HG03342 (cell line): ENCODE measurements around the gene AK8.

Experiments used
- ATAC-seq: cut with Tn5 transposase; IDR thresholded peaks from one replicate; pipeline ENCODE4 v1.9.1; 2021; ENCODE audit warnings: mild to moderate bottlenecking, moderate library complexity; ENCODE audit not compliant: unreplicated experiment

The AK8 gene

GRCh38 chr9:132861666-132862065, 16.4 kb downstream of the AK8 start:
- ATAC-seq, result no peak

DNA sequence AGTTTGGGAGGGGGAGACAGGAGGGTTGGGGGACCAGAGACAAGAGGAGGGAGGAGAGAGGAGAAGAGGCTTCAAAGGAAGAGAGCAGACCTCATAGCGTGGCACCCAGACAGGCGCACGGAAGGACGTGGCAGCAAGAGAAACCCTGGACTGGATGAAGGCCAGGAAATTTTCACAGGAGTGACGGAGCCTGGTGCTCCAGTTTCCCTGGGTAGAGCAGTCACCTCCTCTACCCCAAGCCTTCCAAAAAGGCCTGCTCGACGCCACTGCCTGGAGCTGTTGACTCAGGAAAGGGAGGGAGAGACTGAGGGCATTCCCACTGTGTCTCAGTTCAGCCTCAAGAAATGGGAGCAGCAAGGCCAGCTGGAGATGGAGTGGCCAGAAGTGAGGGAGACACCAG, 19.3 kb downstream of the AK8 start:
- no peak for ATAC-seq

GRCh38 chr9:132857616-132858342, 20.3 kb downstream of the AK8 start:
- no peak for ATAC-seq

DNA sequence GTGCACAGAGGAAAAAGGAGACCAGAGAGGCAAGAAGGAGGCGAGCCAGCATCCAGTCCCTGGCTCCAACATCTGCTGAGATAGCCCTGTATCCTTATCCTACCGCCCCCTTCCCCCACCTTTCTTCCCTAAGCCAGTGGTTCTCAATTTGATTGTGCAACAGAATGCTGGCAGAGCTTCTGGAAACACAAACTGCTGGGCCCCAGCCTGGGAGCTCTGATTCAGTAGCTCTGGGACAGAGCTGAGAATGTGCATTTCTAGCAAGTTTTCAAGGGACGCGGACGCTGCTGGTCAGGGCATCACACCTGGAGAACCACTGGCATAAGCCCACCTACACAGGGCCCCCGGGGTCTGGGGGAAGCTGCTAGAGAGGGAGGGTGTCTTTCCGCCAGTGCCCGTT, 21.1 kb downstream of the AK8 start:
- no peak for ATAC-seq

GRCh38 chr9:132855904-132856303, 22.2 kb downstream of the AK8 start:
- no peak for ATAC-seq

GRCh38 chr9:132854832-132855231, 23.3 kb downstream of the AK8 start:
- ATAC-seq, result no peak

GRCh38 chr9:132853482-132853881, 24.6 kb downstream of the AK8 start:
- ATAC-seq, result no peak

DNA sequence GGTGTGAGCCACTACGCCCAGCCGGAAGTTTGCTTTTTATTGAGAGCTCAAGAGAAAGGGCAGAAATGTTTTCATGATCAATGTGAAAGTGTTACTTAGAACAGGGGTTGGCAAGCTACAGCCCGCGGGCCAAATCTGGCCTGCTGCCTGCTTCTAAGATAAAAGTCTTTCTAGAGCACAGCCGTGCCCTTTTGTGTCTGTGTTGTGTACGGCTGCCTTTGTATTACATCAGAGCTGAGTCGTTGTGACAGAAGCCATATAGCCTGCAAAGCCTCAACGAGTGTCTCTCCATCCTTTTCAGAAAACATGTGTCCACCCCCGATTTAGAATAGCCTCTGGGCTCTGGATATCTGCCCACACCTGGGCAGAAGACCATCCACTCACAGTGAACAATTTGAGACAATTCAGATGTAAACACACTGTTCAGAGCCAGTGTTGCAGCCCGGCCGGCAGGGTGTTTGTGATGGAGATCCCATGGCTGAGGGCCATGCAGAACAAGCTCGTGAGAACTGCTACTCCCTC, 28.8 kb downstream of the AK8 start:
- ATAC-seq, result no peak

DNA sequence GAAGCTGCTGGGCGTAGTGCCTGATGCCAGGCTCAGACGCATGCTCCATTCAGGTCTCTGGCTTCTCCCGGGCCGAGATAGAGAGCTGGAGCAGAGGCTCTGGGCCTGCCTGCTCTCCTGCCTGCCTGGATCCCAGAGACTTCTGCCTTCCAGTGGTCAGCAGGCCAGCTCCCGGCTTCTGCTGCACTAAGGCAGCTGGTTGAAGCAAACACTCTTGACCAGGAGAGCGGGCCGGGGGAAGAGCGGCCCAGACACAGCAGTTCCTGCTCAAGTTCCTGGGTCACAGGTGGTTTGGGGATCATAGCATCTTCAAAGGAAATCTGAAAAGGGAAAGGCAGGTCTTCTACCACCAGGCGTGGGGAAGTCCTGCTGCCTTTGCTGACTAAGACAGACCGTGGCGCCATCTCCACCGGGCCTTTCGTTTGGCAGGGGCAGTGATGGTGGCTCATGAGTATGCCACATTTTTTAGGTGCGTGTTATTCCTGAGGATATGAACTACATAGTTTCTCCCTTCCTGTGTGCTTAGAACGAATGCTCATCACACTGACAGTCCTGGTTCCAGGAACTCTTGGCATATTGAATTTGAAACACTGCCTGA, 31.1 kb downstream of the AK8 start:
- ATAC-seq, result no peak

DNA sequence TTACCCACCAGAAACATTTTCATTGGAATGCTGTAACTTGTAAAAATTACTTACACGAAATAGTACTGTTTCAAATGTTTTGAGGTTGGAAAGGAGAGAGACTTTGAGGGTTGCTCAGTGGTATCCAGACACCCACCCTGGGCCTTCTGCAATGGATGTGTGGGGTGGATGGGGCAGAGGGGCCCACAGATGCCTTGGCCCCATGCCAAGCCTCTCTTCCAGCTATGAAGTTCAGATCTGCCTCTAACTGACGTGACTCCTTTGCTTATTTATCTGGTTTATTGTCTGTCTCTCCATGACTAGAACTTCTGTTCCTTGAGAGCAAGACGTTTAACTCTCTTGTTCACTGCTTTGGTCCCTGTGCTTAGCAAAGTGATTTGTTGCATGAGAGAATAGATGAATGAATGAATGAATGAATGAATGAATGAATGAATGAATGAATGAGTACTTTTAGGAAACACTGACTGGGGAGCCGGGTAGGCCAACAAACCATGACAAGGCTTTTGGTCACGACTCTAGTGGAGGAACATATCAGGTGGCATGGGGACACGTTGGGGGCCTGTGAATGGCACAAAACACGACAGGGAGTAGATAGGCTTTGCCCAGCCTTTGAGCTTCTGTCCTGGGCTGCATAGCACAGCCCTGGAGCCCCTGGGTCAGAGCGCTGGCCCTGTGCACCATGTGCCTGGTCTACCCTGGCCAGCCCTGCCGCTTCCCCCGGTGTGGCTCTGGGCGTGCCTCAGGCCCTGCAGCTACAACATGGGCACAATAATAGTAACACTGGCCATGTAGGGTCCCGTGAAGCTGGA, 31.8 kb downstream of the AK8 start:
- no peak for ATAC-seq

DNA sequence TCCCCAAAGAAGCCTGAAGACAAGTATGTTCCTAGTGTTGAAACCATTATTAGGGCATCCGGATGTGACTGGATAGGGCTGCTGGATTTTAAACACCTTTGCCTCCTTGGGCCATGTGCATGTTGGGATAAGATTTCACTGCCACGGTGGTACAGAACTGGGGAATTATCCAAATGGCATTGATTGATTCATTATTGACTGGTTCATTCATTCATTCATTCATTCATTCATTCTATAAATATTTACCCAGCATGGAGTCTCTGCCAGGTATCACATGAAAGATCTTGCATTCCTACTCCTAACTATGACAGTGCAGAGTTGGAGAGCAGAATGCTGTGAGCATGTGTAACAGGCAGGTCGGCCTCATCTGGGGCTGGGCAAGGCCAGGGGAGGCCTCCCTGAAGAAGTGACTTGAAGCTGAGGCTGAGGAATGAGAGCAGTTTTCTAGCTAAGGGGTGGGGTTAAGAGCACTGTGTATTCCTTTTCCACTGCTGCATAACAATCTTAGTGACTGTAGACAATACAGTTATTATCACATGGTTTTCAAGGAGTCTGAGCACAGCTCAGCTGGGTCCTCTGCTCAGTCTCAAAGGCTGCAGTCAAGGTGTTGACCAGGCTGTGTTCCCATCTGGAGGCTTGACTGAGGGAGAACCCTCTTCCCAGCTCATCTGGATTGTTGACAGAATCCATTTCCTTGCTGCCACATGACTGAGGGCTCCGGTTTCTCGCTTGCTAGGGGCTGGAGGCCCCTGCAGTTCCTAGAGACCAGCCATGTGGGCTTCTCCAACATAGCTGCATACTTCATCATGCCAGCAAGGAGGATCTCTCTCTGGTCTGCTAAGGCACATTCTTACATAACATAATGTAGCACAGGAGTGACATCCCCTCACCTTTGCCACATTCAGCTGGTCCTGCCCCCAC, 35.7 kb downstream of the AK8 start:
- ATAC-seq, result no peak

DNA sequence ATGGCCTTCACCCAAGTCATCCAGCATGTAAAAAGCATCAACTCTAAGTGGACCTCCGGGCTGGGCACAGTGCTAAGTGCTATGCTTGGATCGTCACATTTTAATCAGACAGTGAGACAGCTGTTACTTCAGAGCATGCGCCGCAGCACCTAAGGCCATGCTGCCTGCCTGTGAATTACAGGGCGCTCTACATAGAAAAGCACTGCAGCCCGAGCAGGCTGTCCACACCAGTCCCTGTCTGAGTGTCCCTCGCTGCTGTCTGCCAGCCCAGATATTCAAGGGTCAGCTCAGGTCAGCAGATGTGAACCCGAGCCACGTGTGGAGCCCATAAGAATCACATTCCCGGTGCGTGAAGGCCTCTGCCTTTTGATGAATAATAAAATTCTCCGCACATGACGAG, 37.1 kb downstream of the AK8 start:
- no peak for ATAC-seq

DNA sequence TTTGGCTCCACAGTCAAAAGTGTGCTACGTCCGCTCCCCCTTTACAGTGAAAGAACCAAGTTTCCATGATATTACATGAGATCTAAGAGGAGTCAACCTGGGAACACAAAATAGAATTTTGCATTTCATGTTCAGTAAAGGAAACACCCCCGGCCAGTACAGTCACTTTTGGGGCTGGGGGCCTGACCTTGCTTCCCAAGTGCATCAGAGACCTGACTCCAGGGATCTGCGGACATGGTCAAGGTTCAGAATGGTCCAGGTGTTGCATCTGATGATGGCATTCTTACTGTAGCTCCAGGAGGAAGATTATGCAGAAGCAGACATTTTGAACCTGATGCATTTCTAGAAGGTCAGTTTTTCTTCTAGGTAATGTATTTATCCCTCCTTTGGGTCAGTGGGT, 39.8 kb downstream of the AK8 start:
- ATAC-seq, result no peak

DNA sequence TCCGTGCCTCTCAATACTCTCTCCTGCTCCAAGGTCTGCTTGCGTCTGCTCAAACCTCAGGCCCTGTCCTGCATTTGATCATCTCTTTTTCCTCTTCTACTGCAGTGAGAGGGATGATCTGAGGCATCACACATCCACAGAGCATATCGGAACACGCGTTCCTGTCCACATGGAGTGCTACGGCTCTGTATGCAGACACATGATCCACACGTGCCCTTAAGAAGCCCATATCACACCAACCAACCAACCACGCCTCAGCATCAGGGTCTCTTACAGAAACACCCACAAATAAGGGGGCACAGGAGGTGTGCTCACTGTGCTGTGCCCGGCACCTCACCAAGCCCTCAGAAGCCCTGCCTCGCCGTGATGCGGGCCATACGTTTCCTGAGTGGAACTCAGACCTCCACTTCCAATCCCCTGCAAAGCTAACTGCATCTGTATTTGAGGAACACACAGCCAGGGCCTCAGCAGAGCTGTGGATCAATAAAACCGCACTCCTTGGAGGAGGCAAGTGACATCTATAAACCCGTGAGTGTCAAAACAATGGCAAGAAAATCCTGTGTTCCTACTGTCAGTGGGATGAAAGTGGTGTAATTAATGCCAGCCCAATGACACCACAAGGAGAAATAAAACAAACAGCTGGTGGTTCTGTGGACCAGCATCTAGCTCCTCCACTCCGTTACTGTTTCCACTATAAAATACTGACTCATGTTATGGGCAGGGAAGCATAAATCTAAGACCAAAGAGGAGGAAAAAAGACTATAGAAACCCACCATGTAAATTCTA, 40.4 kb downstream of the AK8 start:
- no peak for ATAC-seq

DNA sequence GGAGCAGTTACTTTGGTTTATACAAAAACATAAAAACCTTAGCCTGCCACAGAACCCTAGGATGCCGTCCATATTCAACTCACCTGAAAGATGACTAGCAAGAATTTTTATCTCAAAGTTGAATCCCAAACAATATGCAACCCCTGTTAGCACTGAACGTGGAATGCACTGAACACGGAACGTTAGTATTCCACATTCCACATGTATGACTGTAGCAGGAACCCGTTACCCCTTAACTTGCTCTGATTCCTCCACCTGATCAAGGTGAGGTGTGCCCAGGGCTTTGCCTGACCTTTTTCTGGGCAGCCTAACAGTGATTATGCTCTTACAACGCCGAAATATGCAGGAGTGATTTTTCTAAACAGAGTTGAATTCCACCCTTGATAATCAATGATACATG, 43.7 kb downstream of the AK8 start:
- ATAC-seq, result no peak

DNA sequence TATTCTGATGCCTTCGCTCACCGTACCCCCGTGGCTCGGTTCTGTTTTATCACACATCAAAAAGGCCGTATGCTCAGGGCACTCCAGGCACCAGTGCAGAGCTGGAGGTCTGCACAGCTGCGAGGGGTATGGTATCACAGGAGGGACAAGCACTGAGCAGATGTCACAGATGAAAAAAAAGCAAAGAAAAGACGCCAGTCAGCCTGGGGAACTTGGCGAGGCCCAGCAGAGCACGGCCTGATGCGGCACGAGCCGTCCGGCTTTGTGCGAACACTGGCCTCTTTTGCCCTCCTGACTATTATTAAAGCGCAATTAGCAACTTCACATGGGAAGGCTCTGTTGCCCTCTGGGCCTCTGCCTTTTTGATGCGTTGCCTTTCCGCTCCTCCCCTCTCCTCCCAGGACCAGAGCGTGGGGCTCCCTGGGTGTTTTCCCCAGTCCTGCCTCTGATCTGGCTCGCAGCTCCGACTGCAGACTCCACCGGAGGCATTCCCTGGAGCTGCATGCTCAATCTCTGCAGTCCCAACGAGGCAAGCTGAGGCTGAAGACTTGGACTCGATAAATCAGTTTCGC, 44.4 kb downstream of the AK8 start:
- ATAC-seq, result no peak

DNA sequence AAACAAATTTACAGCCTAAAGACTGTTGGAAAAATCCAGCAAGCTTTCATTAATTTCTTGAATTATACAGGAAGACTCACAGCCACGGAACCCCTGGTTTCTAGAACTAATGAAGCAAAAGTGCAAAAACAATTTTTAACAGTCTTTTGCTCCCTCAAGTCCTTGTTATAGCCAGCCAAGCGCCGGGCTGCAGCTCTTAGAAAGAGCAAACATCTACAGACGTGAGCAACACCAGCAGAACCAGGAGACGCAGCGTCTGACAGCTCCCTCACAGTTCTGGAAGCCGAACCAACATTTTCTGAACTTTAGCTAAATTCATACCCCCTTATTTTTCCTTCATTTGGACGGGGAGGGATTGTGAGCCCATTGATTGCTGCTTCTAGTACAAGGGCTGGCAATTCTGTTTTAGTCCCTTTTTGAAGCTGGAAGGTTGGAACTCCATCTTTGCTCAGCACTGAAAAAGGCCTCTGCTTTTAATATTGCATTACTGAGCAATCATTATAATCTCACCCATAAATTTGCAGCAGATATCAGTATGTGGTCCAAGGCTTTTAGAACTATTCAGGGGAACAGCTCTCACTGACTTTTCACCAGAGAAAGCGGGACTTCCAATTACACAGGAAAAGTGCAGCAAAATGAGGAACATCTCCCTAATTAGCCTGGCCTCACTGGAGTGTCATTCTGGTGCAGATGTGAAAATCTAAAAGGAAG, 45.8 kb downstream of the AK8 start:
- ATAC-seq, result no peak

GRCh38 chr9:132828201-132828770, 49.8 kb downstream of the AK8 start:
- ATAC-seq, result no peak

DNA sequence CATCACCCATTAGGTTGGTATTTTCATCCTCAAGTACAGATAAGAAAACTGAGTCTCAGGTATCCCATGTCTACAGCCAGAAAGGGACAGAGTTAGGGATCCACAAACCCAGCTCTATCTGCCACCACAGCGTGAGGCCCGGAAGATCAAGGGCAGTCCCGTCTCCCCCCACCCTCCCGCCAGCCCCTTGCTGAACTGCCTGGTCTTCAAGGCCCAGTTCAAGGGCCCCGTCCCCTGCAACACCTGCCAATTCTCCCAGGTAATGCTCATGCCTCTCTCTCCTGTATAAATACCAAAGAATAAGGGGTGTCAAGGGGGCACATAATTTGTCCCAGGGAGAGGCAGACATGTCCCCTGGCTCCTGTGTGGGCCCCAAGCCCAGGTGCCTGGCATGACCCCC, 50.7 kb downstream of the AK8 start:
- no peak for ATAC-seq
